ENCODE data around the gene LRRC70.
"Not testable (repeated sequence)": the region's sequence is repeated elsewhere in the genome, so short reads cannot be mapped to it uniquely, and the experiment has no call there.

The LRRC70 gene

DNA sequence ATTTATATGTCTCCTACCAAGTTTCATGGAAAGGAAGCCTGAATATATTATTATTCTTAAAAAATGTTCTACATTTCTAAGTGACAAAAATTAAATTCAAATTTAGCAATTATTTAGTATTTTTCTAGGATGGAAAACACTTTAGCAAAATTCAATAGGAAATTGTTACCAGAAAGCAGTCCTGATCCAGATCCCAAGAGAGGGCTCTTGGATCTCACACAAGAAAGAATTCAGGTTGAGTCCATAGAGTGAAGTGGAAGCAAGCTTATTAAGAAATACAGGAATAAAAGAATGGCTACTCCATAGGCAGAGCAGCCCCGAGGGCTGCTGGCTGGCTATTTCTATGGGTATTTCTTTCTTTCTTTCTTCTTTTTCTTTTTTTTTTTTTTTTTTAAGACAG, 44.7 kb downstream of the LRRC70 start:
- H3K4me3 ChIP-seq (ENCODE audit: control insufficient read depth, low read depth, low read length), result no peak overlapping the region
- TF ChIP-seq, protein P1, sequence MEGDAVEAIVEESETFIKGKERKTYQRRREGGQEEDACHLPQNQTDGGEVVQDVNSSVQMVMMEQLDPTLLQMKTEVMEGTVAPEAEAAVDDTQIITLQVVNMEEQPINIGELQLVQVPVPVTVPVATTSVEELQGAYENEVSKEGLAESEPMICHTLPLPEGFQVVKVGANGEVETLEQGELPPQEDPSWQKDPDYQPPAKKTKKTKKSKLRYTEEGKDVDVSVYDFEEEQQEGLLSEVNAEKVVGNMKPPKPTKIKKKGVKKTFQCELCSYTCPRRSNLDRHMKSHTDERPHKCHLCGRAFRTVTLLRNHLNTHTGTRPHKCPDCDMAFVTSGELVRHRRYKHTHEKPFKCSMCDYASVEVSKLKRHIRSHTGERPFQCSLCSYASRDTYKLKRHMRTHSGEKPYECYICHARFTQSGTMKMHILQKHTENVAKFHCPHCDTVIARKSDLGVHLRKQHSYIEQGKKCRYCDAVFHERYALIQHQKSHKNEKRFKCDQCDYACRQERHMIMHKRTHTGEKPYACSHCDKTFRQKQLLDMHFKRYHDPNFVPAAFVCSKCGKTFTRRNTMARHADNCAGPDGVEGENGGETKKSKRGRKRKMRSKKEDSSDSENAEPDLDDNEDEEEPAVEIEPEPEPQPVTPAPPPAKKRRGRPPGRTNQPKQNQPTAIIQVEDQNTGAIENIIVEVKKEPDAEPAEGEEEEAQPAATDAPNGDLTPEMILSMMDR (conservative IDR thresholded peaks at IDR 0.05; ENCODE audit: control insufficient read depth, insufficient read depth, low read depth, low read length), result no peak
- DNase-seq (ENCODE audit: low read depth), result no peak

- not testable (repeated sequence) for DNase-seq (ENCODE audit: low read depth); H3K4me3 ChIP-seq (ENCODE audit: control insufficient read depth, low read depth, low read length)
Observed at GRCh38 chr5:62624436-62624835, 45.8 kb downstream of the LRRC70 start.

DNA sequence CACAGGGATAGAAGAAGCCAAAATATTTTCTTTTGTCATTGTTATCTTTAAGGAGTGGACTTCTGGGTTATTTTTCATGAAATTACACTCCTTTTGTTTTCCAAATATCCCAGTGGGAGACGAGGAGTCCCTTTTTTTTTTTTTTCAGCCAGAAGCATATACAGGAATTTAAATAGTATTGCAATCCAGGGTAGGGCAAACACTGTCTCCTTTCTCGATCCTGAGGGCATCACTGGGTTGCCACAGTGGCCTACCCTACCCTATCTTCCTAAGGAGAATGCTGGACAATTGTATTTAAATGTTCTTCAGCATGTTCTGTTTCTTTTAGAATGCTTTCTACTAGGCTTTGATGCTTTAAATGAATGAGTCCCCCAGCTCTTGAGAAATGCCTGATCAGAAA, 47.9 kb downstream of the LRRC70 start:
- no peak for DNase-seq (ENCODE audit: low read depth)
- TF ChIP-seq, protein P1 (conservative IDR thresholded peaks at IDR 0.05; ENCODE audit: control insufficient read depth, insufficient read depth, low read depth, low read length), result no peak

DNA sequence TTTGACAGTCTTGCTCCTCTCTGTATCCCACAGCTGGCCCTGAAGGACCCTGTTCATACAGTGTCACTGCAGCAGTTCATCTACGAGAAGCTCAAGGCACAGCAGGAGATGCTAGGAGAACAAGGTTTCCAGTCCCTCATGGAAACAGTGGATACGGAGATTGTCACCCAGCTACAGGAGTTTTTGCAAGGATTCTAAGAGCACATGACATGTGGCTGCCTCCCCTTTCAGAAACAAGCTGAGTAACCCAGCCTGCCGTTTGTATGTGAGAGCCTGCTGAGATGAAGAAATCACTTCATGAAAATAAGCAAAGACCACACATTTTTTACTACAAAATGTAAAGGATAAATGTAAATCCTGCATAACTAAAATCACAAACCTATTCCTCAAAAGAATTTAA, 48.5 kb downstream of the LRRC70 start:
- H3K4me3 ChIP-seq (ENCODE audit: control insufficient read depth, low read depth, low read length), result no peak overlapping the region
- DNase-seq (ENCODE audit: low read depth), result no peak
- TF ChIP-seq, protein P1 (conservative IDR thresholded peaks at IDR 0.05; ENCODE audit: control insufficient read depth, insufficient read depth, low read depth, low read length), result no peak

More for the DNA sequence above, 47.9 kb downstream of the LRRC70 start:
- no peak overlapping the region for H3K4me3 ChIP-seq (ENCODE audit: control insufficient read depth, low read depth, low read length)

DNA sequence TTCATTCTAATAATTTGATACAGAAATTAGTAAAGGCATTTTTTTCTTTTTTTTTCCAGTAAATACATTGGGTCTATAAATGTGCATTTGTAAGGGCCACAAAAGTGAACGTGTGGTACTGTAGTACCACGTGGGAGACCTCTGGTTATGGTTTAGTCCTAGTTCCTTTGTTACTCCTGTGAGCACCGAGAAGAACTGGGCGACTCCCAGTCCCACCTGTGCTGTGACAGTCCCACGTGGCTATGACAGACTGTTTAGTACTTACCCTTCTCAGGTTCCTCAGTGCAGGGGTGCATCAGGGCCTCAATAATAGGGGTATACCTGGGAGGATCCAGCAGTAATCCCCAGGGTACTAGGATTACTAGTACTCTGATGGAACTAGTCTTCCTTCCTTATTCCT, 49.3 kb downstream of the LRRC70 start:
- no peak for DNase-seq (ENCODE audit: low read depth)
- H3K4me3 ChIP-seq (ENCODE audit: control insufficient read depth, low read depth, low read length), result no peak overlapping the region
- TF ChIP-seq, protein P1 (conservative IDR thresholded peaks at IDR 0.05; ENCODE audit: control insufficient read depth, insufficient read depth, low read depth, low read length), result no peak

Data from fibroblast of mammary gland (primary cell).